HG02678 (cell line): ENCODE results near the gene CEP97.
"Not testable (repeated sequence)": the region's sequence is repeated elsewhere in the genome, so short reads cannot be mapped to it uniquely, and the experiment has no call there.

Experiments
- ATAC-seq: cut with Tn5 transposase; IDR thresholded peaks from one replicate; pipeline ENCODE4 v1.9.1; 2021; ENCODE audit warnings: mild to moderate bottlenecking, moderate library complexity; ENCODE audit not compliant: unreplicated experiment

Gene CEP97

DNA sequence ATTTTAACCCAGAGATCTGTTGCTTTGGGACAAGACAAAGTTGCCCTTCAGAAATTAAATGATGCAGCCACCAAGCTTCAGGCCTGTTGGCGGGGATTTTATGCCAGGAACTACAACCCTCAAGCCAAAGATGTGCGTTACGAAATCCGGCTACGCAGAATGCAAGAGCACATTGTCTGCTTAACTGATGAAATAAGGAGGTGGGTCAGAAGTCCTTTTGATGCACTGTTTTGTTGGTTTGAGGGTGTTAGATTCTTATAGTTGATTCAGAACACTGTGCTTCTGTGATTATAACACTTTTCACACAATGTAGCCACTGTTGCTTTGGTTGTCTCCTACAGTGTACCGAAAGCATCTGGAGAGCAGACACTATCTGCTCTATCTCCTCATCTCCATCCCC, 33.8 kb downstream of the CEP97 start:
- no peak for ATAC-seq

DNA sequence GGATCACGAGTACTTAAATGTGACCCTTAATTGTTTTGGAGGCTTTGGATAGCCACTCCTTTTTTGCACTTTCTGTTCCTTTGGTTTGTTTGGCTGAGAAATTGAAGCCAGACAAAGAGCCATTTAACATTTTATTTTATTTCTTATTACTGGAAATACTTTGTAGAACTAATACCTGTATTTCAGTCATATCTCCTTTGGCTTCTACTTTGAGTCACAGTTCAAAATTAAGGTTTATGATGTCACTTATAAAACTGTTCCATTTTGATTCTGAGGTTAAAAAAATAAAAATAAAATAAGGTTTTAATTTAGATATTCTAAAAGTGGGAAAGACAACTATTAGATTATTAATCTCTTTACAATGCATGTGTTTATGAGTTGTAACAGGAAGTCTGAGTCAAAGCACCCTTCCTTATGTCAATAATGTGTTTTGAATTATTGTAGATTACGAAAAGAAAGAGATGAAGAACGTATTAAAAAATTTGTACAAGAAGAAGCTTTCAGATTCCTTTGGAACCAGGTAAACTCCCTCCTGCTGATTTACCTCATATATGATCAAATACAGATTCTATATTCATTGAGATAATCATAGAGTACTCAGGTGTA, 37.7 kb downstream of the CEP97 start:
- ATAC-seq, result no peak

DNA sequence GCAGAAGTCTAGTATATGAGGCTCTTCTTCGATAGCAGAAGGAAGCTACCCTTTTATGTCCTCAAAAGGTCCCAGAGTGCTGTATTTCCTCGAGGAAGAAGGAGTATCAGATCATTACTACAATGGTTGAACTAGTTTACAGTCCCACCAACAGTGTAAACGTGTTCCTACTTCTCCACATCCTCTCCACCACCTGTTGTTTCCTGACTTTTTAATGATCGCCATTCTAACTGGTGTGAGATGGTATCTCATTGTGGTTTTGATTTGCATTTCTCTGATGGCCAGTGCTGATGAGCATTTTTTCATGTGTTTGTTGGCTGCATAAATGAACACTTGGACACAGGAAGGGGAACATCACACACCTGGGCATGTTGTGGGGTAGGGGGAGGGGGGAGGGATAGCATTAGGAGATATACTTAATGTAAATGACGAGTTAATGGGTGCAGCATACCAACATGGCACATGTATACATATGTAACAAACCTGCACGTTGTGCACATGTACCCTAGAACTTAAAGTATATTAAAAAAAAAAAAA, 53.4 kb downstream of the CEP97 start:
- not testable (repeated sequence) for ATAC-seq

DNA sequence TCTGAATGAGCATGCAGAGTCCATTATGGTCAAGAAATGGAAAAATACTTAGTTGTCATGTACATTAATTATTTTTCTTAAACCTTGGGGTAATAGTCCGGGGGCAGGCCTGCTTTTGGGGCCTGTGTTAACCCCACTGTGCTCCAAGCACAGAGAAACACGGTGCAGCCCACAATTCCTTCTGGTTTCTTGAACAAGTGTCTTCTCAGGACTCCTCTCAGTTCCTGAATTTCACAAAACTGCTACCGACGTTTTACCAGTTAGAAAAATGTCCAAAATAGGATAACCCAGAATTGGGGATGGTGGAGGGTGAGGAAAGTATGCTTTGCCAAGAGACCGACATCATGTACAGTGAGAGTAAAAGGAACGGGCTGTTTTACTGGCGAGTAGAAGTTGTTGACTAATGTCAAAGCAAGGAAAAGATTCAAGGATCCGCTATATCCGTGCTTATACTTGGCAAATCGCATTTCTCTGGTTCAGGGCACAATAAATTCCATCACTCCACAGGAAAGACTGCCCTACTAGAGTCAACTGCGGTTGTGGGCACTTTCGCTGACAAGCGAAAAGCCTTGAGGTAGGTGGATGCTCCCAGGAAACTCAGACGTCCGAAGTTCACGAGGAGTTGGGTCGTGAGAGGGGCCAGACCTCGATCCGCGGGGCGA, 54.1 kb downstream of the CEP97 start:
- no peak for ATAC-seq

DNA sequence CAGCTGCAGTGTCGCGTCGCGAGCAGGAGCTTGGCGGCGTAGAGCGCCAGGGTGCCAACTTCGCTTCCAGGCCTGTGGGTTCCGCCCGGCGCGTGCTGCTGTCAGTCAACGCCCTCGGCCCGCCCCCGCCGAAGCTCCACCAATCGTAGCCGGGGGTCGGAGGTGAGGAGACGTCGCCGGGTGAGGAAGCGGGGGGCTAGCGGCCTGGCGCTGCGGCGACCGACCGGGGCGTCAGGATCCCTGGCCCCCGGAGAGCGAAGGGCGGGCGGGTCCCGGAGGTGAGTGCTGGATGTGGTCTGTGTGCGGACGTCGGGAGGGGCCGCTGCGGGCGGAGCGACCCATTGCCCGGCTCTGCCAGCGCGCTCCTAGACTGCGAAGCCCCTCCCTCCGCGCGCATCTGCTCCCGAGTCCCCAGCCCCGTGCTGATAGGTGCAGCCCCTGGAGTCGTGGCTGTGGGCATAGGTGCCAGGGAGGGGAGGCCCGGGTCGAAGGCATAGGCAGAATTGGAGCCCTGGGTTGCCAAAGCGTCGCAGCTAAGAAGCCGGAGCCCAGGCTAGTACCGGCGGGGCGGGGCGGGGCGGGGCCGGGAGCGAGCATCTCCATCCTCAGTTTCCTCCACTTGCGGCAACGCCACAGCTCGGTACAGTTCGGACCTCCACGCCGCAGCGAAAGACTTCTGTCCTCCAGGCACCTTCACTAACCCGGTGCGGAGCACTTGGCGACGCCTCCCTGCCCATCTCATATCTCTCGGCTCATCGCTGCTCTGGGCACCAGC, 54.8 kb downstream of the CEP97 start, which contains the start of gene NXPE3:
NXPE3 (plus strand) TSS at position 165 of the 775 bp plus-strand sequence. CDS start 6,386 bp downstream, outside the sequence.
- ATAC-seq, result peak; percentile 95

DNA sequence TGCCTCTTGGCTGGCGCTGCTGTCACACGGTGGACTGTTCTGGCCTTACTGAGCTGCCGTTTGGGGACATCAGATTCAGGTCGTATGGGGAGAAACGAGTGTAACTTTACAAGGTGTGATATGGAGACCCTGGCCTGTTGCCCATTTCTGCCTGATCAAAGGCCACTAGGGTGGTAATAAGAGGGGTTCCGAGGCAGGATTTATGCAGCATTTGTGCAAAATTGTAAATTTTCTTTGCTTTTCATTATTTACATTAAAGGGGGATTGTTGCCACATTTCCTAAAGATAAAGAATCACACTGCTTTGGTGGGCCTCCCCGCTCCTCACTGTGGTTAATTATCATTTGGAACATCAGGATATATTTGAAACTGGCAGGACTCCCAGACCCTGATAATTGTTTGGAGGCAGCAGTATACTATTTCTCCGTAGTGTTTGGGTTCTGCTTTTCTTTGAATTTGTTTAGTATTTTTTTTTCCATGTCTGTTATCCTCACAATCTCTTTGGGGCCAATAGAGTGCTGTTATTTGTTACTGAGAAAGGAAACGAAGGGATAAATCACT, 55.5 kb downstream of the CEP97 start:
- no peak for ATAC-seq

DNA sequence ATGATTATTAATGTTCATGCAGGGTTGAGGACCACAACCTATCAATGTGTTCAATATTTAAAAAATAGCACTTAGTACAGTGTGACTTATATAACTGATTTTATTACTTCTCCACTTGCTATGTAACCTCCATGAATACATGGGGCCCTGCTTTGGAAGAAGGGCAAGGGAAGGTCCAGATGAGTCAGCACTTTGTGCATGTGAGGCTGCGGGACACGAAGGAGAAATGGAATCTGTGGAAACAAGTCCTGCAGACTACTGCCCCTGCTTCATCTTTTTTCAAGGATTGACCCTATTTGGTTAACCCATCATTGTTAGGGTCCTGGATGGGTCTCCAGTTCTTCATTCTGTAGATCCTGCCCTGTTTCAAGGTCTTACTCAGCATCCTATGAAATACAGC, 56.2 kb downstream of the CEP97 start:
- no peak for ATAC-seq

DNA sequence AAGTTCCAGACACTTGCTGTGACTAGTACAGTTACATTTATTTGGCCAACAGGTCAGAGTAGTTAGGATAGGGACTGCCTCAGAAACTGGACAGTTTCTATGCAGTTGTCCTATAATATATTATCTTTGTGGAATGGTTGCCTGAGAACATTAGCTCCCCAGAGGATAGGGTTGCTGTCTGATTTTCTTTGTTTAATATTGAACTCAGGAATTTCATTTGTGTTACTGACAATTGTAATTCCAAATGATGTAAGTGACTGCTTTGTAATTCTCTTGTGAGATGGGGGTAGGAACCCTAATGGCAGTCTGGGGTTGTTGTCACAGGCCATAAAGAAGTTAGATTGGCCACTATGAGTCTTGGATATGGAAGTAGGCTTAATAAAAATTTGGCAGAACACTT, 56.8 kb downstream of the CEP97 start:
- no peak for ATAC-seq

DNA sequence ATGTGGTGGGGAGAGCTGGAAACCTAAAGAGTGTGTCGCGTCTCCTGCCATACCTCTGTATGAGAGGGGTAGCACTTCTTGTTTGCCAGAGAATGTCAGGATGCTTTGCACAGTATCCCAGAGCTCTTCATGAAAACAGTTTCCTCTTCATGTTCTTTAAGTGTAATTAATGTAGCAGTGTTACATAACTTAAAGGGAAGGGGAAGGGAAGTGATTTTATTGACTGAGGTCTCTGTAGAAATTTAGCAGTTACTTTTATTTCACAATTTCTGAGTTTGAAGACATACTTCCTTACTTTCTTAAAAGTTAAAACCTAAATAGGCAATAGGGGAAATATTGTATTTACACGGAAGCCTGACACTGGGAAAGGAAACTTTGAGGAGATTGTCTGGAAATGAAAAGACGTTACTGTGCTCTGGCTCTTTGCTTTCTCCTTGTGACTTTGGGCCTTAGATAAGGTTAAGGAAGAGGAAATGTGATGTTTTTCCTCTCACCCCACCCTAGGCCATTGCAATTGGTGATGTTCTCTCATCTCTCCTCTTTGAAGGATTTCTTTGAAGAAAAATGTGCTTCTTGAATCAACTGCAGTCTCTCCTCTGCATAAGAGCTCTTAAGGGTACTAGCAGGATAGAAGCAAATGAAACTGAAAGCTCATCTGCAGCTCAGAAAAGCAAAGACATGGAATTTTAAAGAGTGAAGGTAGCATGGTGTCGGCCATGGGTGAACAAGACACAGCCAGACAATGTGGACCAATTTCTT, 60.6 kb downstream of the CEP97 start:
- ATAC-seq, result no peak

DNA sequence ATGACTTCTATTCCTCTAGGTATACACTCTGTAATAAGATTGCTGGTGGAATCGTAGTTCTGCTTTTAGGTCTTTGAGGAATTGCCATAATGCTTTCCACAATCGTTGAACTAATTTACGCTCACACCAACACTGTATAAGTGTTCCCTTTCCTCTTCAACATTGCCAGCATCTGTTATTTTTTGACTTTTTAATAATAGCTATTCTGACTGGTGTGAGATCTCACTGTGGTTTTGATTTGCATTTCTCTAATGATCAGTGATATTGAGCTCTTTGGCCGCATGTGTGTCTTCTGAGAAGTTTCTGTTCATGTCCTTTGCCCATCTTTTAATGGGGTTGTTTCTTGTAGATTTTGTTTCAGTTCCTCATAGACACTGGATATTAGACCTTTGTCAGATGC, 67.4 kb downstream of the CEP97 start:
- peak; percentile 94 for ATAC-seq

DNA sequence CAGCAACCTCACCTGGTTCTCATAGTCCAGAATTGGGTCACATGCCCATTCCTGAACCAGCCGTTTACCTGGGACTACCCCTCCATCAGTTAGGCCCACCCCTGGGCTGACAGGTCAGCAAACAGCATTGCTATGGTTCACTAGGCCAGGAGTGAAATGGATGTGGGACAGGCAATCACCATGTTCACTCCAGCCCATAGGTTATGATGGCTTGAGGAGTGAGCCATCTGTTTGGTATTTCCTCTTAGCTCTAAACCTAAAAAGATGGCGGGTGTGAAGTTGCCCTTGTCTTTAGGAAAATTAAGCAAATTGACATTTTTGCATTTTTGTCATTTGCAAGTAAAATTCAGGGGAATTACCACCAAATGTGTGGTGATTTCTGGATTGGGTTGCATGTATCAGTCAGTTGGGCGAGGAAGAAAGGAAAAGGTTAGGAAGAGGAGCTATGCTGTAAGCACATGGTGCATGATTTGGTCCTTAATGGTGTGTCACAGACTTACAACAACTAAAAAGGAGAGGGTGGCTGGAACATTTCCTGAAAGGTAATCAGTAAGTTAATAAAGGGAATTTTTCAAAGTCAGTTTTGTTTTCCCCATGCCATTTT, 71.8 kb downstream of the CEP97 start:
- ATAC-seq, result no peak

DNA sequence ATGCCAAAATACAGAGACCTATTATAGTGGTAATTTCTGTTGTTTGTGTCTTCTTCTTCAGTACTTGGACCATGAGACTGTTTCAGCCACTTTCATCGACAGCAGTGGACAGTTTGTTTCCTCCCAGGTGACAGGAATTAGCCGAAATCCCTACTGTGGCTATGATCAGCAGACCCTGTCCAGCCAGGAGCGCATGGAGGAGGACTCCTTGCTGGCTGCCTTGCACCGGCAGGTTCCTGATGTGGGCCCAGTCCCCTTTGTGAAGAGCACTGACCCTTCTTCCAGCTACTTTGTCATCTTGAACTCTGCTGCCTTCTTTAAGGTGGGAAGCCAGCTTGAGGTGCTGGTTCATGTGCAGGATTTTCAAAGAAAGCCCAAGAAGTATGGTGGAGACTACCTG, 76.8 kb downstream of the CEP97 start:
- no peak for ATAC-seq

DNA sequence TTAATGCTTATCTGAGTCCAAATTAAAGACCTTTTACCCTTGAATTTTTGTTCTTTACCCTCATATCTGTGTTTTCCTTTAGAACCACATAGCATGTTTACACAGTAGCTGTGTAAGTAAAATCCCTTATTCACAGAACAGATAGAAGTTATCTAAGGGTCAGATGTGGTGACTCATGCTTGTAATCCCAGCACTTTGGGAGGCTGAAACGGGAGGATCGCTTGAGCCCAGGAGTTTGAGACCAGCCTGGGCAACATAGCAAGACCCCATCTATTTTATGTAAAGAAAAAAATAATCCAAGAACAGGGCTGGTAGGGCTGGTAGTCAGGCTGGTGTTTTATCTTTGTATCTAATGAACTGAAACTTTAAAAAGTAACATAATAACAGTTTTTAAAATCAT, 77.8 kb downstream of the CEP97 start:
- no peak for ATAC-seq

DNA sequence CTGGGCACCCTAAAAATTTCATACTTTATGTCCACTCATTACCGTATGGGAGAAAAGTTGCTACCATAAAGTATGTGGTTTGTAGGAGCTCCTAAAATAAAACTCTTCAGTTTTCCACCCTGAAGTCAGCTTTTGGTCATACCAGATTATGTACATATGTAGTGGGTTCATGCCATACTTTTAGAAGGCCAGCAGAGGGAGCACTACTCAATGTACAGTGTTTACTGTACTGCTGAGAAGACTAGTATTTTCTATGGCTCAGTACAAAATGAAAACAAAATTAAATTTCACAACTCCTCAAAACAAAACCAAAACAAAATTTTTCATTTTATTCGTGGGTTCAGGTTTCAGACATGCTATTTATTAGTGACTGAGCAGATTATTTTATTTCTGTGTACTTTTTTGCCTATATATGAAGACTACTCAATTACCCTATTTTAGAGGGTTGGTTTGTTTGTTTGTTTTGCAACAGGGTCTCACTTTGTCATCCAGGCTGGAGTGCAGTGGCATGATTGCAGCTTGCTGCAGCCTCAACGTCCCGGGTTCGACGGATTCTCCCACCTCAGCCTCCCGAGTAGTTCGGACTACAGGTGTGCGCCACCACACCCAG, 78.9 kb downstream of the CEP97 start:
- ATAC-seq, result peak; percentile 94

DNA sequence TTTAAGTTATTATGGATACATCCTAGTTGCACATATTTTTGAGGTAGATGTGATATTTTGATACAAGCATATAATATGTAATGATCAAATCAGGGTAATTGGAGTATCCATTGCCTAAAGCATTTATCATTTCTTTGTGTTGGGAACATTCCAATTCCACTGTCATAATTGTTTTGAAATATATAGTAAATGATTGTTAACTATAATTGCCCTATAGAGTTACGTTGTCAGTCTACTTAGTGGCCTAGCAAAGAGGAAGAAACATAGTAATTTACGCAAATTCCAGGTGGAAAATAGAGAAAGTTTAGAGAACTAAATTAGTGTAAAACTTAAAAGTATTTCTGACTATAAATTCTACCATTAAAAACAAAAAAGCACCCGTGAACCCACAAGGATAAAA, 79.5 kb downstream of the CEP97 start:
- no peak for ATAC-seq

DNA sequence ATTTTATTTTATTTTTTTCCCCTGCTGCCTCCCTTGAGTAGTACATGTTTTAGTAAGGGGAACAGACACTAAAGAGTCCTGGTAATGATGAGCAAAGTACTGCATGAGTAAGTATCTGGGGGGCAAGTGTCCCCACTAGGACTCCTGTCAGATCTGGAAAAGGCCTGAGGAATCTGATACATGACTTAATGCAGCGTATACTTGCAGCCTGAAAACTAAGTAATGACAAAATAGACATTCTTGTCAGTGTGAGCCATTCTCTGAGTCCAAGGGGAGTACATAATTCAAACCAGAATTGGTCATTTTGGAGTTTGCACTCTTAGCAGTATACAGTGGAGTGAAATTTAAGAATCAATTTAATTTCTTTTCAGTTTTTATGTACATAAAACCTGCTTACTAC, 82.1 kb downstream of the CEP97 start:
- no peak for ATAC-seq

DNA sequence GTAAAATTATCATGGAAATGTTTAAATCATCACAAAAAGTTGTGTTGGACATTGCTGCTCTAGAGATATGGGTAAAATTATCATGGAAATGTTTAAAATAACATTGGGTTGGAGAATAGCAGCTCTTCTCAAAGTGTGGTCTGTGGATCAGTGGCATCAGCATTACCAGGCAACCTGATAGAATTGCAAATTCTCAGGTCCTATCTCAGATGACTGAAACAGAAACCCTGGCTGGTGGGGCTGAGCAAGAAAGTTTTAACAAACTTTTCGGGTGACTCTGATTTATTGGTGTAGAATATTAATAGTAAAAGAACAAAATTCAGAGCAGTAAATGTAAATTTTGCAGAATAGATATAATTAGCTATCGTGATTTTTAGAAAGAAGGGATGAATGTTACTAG, 83.5 kb downstream of the CEP97 start:
- ATAC-seq, result peak; percentile 67

DNA sequence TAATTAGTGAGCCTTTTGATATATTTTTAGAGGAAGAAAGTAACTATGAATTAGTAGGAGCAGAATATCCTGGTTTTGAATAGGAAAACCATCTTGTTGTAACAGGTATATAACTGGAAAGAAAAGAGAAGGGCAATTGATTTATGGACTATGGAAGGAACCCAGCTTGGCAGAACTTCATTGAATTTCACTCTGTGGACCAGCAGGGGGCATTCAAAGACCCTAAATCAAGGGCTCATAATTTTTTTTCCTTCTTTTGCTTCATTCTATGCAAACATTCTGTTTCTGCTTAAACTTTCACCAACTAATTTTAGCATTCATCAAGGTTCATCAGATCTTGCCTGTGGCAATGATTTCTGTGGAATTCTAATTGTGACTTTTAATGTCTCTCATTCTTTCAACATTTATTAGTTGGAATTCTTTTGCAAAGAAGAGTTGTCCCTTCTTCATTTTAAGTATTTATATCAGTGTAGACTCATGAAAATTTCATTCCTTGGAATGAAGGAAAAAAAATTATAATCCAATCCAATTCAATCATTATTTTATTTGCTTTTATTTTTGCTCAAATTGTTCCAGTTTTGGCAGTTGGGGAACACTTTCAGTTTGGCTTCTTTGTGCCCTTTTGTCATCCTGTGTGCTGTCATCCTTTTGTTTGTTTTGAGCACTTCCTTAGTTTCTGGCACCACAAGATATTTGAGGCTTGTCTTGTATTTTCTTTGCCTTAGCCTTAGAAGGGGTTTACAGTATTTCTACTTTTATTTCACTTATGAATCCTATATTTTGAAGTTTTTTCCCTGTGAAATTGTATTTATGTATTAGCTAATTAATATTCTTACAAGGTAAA, 85.0 kb downstream of the CEP97 start:
- peak; percentile 41 for ATAC-seq

DNA sequence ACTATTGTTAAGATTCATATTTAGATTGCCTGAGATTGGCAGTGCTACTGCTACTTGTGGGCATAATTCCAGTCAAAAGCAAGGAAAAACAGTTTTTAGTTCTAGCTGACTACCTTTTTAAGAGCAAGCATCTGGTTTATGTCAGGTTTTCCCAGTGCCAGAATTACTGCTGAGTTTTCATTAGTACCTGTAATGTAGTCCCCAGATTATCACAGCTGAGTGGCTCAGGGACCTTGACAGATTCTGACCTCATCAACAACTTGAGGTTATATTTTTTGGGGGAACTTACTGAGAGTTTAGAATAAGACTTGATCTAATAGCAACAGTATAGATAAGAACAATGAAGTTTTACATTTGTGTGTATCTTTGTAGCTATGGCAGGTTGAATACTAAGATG, 85.6 kb downstream of the CEP97 start:
- ATAC-seq, result no peak
